Measurements from ENCODE around the gene STAP1. TPM values are rescaled to one million over a fixed set of nuclear protein-coding genes. Genes with fewer than 3 reads are reported as not detected.

STAP1 gene
- total and polyA plus RNA-seq, 10 of the 15 experiments (the other 5 are each of a cell fraction or from before 2014, with no cell fraction given) = 4.6 to 19.4 (median 9.4) TPM

DNA sequence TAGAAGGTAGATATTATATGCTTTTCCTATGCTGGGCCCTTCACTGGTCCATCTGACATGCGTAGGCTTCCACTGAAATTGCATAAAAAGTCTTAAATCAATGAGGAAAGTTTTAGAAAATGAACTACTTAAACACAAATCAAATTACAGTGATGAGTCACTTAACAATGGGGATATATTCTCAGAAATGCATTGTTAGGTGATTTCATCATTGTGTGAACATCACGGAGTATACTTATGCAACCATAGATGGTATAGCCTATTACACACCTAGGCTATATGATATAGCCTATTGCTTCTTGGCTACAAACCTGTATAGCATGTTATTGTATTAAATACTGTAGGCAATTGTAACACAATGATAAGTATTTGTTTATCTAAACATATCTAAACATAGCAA is 10.3 kb downstream of the STAP1 start (continued):
- TF ChIP-seq, protein P1, sequence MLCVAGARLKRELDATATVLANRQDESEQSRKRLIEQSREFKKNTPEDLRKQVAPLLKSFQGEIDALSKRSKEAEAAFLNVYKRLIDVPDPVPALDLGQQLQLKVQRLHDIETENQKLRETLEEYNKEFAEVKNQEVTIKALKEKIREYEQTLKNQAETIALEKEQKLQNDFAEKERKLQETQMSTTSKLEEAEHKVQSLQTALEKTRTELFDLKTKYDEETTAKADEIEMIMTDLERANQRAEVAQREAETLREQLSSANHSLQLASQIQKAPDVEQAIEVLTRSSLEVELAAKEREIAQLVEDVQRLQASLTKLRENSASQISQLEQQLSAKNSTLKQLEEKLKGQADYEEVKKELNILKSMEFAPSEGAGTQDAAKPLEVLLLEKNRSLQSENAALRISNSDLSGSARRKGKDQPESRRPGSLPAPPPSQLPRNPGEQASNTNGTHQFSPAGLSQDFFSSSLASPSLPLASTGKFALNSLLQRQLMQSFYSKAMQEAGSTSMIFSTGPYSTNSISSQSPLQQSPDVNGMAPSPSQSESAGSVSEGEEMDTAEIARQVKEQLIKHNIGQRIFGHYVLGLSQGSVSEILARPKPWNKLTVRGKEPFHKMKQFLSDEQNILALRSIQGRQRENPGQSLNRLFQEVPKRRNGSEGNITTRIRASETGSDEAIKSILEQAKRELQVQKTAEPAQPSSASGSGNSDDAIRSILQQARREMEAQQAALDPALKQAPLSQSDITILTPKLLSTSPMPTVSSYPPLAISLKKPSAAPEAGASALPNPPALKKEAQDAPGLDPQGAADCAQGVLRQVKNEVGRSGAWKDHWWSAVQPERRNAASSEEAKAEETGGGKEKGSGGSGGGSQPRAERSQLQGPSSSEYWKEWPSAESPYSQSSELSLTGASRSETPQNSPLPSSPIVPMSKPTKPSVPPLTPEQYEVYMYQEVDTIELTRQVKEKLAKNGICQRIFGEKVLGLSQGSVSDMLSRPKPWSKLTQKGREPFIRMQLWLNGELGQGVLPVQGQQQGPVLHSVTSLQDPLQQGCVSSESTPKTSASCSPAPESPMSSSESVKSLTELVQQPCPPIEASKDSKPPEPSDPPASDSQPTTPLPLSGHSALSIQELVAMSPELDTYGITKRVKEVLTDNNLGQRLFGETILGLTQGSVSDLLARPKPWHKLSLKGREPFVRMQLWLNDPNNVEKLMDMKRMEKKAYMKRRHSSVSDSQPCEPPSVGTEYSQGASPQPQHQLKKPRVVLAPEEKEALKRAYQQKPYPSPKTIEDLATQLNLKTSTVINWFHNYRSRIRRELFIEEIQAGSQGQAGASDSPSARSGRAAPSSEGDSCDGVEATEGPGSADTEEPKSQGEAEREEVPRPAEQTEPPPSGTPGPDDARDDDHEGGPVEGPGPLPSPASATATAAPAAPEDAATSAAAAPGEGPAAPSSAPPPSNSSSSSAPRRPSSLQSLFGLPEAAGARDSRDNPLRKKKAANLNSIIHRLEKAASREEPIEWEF (IDR thresholded peaks at IDR 0.05; ENCODE audit: insufficient replicate concordance, low read depth, low read length) = no peak
- no peak for TF ChIP-seq SRF (IDR thresholded peaks at IDR 0.05; ENCODE audit: low read depth in 2 of 2, low read length in 2 of 2)
- TF ChIP-seq NFYA (IDR thresholded peaks at IDR 0.05; ENCODE audit: borderline replicate concordance, low read depth, low read length) = no peak

DNA sequence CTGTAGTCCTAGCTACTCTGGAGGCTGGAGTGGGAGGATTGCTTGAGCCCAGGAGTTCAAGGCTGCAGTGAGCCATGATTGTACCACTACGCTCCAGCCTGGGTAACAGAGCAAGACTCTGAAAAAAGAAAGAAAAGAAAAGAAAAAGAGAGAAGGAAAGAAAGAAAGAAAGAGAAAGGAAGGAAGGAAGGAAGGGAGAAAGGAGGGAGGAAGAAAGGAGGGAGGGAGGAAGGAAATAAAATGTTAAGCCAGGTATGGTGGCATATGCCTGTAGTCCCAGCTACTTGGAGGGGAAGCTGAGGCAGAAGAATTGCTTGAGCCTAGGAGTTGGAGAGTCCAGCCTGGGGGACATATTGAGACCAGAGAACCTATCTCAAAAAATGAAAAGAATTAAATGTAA is 12.0 kb downstream of the STAP1 start:
- POLR2A ChIA-PET = interaction anchor here (1.2 kb wide), 1 partner anchor 15 kb away, joined by 3 read pairs; no protein-coding TSS in a partner anchor
- RAD21 ChIA-PET (ENCODE audit: unreplicated experiment) = interaction anchor here (0.6 to 1.7 kb wide), 4 partner anchors 9 to 20 kb away, joined by 3 to 5 read pairs (median 4); no protein-coding TSS in a partner anchor
- TF ChIP-seq FOXM1 (IDR thresholded peaks at IDR 0.05; ENCODE audit: low read depth, low read length) (no peak), MEF2B (IDR thresholded peaks at IDR 0.05; ENCODE audit: partially characterized antibody, poor library complexity, severe bottlenecking) (no peak), SMARCA5 (IDR thresholded peaks at IDR 0.05) (no peak), ZSCAN29 (IDR thresholded peaks at IDR 0.05) (no peak), RUNX3 (IDR thresholded peaks at IDR 0.05; ENCODE audit: low read length) (no peak)
- TF ChIP-seq, protein P2, sequence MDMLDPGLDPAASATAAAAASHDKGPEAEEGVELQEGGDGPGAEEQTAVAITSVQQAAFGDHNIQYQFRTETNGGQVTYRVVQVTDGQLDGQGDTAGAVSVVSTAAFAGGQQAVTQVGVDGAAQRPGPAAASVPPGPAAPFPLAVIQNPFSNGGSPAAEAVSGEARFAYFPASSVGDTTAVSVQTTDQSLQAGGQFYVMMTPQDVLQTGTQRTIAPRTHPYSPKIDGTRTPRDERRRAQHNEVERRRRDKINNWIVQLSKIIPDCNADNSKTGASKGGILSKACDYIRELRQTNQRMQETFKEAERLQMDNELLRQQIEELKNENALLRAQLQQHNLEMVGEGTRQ (IDR thresholded peaks at IDR 0.05; ENCODE audit: borderline replicate concordance, low read depth, low read length) = no peak
- TF ChIP-seq, protein P3, sequence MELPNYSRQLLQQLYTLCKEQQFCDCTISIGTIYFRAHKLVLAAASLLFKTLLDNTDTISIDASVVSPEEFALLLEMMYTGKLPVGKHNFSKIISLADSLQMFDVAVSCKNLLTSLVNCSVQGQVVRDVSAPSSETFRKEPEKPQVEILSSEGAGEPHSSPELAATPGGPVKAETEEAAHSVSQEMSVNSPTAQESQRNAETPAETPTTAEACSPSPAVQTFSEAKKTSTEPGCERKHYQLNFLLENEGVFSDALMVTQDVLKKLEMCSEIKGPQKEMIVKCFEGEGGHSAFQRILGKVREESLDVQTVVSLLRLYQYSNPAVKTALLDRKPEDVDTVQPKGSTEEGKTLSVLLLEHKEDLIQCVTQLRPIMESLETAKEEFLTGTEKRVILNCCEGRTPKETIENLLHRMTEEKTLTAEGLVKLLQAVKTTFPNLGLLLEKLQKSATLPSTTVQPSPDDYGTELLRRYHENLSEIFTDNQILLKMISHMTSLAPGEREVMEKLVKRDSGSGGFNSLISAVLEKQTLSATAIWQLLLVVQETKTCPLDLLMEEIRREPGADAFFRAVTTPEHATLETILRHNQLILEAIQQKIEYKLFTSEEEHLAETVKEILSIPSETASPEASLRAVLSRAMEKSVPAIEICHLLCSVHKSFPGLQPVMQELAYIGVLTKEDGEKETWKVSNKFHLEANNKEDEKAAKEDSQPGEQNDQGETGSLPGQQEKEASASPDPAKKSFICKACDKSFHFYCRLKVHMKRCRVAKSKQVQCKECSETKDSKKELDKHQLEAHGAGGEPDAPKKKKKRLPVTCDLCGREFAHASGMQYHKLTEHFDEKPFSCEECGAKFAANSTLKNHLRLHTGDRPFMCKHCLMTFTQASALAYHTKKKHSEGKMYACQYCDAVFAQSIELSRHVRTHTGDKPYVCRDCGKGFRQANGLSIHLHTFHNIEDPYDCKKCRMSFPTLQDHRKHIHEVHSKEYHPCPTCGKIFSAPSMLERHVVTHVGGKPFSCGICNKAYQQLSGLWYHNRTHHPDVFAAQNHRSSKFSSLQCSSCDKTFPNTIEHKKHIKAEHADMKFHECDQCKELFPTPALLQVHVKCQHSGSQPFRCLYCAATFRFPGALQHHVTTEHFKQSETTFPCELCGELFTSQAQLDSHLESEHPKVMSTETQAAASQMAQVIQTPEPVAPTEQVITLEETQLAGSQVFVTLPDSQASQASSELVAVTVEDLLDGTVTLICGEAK (IDR thresholded peaks at IDR 0.05; ENCODE audit: borderline replicate concordance) = no peak

More for the DNA sequence above, 12.0 kb downstream of the STAP1 start:
- intact Hi-C loops (cut with micrococcal nuclease; ENCODE audit: unreplicated experiment) = no loop called here
- H3K36me3 ChIP-seq (ENCODE audit: control insufficient read depth in 2 of 2, insufficient read depth in 2 of 2, low read length in 1 of 2) = no peaks in the 10 kb centered on the region
- ChIA-PET SMC1A (ENCODE audit: uncharacterized antibody, unreplicated experiment) (interaction anchor here (0.8 to 7.5 kb wide), 4 partner anchors 9 to 54 kb away, joined by 3 to 51 read pairs (median 3); partner anchors contain the start of gene STAP1), CTCF (interaction anchor here (0.9 kb wide), 1 partner anchor 9 kb away, joined by 3 read pairs; no protein-coding TSS in a partner anchor)
- no peak for ATAC-seq
- no peaks in the 10 kb centered on the region for H3K27me3 ChIP-seq (replicated peaks in 1 of 2; ENCODE audit: control insufficient read depth in 2 of 2, insufficient read depth in 2 of 2, low read length in 1 of 2)
- no peak overlapping the region for H3K4me2 ChIP-seq (ENCODE audit: control insufficient read depth, insufficient read depth)
- no peak for FAIRE-seq
- WGBS (ENCODE audit: insufficient coverage, insufficient replicate concordance, low lambda C conversion rate, missing lambda C conversion rate) = 100% methylated on average over 1 of the region's 1 CpG
- no TSS peak for BruUV-seq (replicated peaks)
- H3K4me3 ChIP-seq = no peak overlapping the region
- no peak overlapping the region for H3K27ac ChIP-seq (ENCODE audit: control insufficient read depth, insufficient read depth)
- peaks cover 5% of the 10 kb centered on the region for H3K4me1 ChIP-seq (ENCODE audit: control insufficient read depth, insufficient read depth, low read length)
- no peak overlapping the region for H2AFZ ChIP-seq (ENCODE audit: control insufficient read depth, low read depth, low read length)
- H3K9me3 ChIP-seq (replicated peaks; ENCODE audit: control insufficient read depth, insufficient read depth, low read length) = no peaks in the 10 kb centered on the region
- no peaks in the 10 kb centered on the region for H3K79me2 ChIP-seq (ENCODE audit: control insufficient read depth, insufficient read depth, low read length)
- in situ Hi-C loops (cut with MboI) = no loop called here
- no peaks in the 10 kb centered on the region for H4K20me1 ChIP-seq (ENCODE audit: control insufficient read depth, insufficient read depth)
- DNase-seq (ENCODE audit: low read depth, low spot score) = no peak
- H3K9ac ChIP-seq (ENCODE audit: control insufficient read depth, insufficient read depth, low read length) = no peak overlapping the region

Data from GM12878 (cell line).